HepG2 (cell line): ENCODE data around the gene REEP6. TPM values are rescaled to one million over a fixed set of nuclear protein-coding genes. Genes with fewer than 3 reads are reported as not detected.
A peak's percentile ranks its signal among the peaks of the same experiment; 100 is the strongest.

Source experiments
- CTCF ChIP-seq: sonication (generic); formaldehyde crosslinking; IDR thresholded peaks from 2 replicates; pipeline ENCODE4 v1.5.0; 2020; ENCODE audit warnings: mild to moderate bottlenecking, missing genetic modification reagents, moderate library complexity
- E2F5 ChIP-seq: sonication (generic); formaldehyde crosslinking; conservative IDR thresholded peaks from 2 replicates; pipeline ENCODE4 v1.4.0; 2020; ENCODE audit warnings: missing genetic modification reagents
- FOXP4 ChIP-seq: sonication (generic); formaldehyde crosslinking; IDR thresholded peaks from 2 replicates; pipeline ENCODE4 v1.4.0; 2020; ENCODE audit warnings: missing genetic modification reagents
- GABPB1 ChIP-seq: IDR thresholded peaks from 2 replicates; pipeline ENCODE4 v1.6.1; 2016; ENCODE audit warnings: mild to moderate bottlenecking, missing genetic modification reagents, moderate library complexity, missing compliant biosample characterization
- IRX3 ChIP-seq: sonication (generic); formaldehyde crosslinking; IDR thresholded peaks from 2 replicates; pipeline ENCODE4 v1.8.1; 2023; ENCODE audit warnings: mild to moderate bottlenecking, low read depth, missing genetic modification reagents, borderline replicate concordance
- KDM2A ChIP-seq: sonication (generic); formaldehyde crosslinking; IDR thresholded peaks from 2 replicates; pipeline ENCODE4 v1.4.0; 2020; ENCODE audit warnings: low read depth, missing genetic modification reagents, borderline replicate concordance
- MAF1 ChIP-seq: sonication (generic); formaldehyde crosslinking; IDR thresholded peaks from 2 replicates; pipeline ENCODE4 v1.5.0; 2020; ENCODE audit warnings: missing genetic modification reagents, borderline replicate concordance
- NFKBIZ ChIP-seq: IDR thresholded peaks from 2 replicates; pipeline ENCODE4 v1.6.1; 2018; ENCODE audit warnings: missing genetic modification reagents, missing compliant biosample characterization
- PAF1 ChIP-seq: IDR thresholded peaks from 2 replicates; pipeline ENCODE4 v1.6.1; 2016; ENCODE audit warnings: missing genetic modification reagents, missing compliant biosample characterization
- SSRP1 ChIP-seq: IDR thresholded peaks from 2 replicates; pipeline ENCODE4 v1.6.1; 2016; ENCODE audit warnings: control low read depth
- ZMYM2 ChIP-seq: sonication (generic); formaldehyde crosslinking; IDR thresholded peaks from 2 replicates; pipeline ENCODE4 v1.8.0; 2022; ENCODE audit warnings: mild to moderate bottlenecking, missing genetic modification reagents
- ZNF326 ChIP-seq: sonication (generic); formaldehyde crosslinking; IDR thresholded peaks from 2 replicates; pipeline ENCODE4 v1.4.0; 2020; ENCODE audit warnings: missing genetic modification reagents, borderline replicate concordance
- ZNF749 ChIP-seq: sonication (generic); formaldehyde crosslinking; IDR thresholded peaks from 2 replicates; pipeline ENCODE4 v1.8.0; 2022; ENCODE audit warnings: mild to moderate bottlenecking, missing genetic modification reagents, moderate library complexity, borderline replicate concordance
- polyA plus RNA-seq, 8 experiments: library from polyadenylated mRNA; depleted of rRNA in 3 of 8; stranded (reverse) in 7 of 8; unstranded in 1 of 8; fragments of >200 nt; fragmentation: Illumina TruSeq in 4 of 8; extraction: Trizol in 4 of 8; gene quantifications; 2 replicates each; pipeline versions ENCODE4 v1.2.1 to v1.2.3, GENCODE V29; 2011 to 2016; ENCODE audit warnings: low read depth in 4 of 8, missing spikeins in 1 of 8, mixed read lengths in 1 of 8; ENCODE audit not compliant: insufficient read depth in 1 of 8
- total RNA-seq, 5 experiments: library from RNA; depleted of rRNA; stranded (reverse); fragments of >200 nt; fragmentation: Illumina TruSeq; extraction: Trizol; gene quantifications; 2 replicates each; pipeline ENCODE4 v1.2.3, GENCODE V29; 2016; ENCODE audit warnings: low read depth in 1 of 5
- TF ChIP-seq, protein P1 (sequence below): sonication (generic); formaldehyde crosslinking; IDR thresholded peaks from 2 replicates; pipeline ENCODE4 v1.4.0; 2020; ENCODE audit warnings: missing genetic modification reagents, borderline replicate concordance
- TF ChIP-seq, protein P2 (sequence below): sonication (generic); formaldehyde crosslinking; IDR thresholded peaks from 2 replicates; pipeline ENCODE4 v1.8.0; 2023; ENCODE audit warnings: mild to moderate bottlenecking, missing genetic modification reagents
- TF ChIP-seq, protein P3 (sequence below), 2 experiments: IDR thresholded peaks; 2 replicates each; pipeline ENCODE4 v1.6.1; 2011 to 2012; ENCODE audit warnings: low read length in 2 of 2, borderline replicate concordance in 1 of 2, low read depth in 1 of 2, mild to moderate bottlenecking in 1 of 2, moderate library complexity in 1 of 2

Gene REEP6
- total and polyA plus RNA-seq, 2 of the 13 experiments (the other 11 are each of a cell fraction or from before 2014, with no cell fraction given), result 10.0 to 28.8 TPM

GRCh38 chr19:1457031-1457739, 33.8 kb upstream of the REEP6 start (continued):
- 0 out of 2 replicates have a peak, but pooled peaks have one; percentile 39 for TF ChIP-seq GABPB1 (CRISPR knock-in tag)
- TF ChIP-seq PAF1, result peak; percentile 12; the same call in 1 of the 2 replicates
- TF ChIP-seq, protein P1, sequence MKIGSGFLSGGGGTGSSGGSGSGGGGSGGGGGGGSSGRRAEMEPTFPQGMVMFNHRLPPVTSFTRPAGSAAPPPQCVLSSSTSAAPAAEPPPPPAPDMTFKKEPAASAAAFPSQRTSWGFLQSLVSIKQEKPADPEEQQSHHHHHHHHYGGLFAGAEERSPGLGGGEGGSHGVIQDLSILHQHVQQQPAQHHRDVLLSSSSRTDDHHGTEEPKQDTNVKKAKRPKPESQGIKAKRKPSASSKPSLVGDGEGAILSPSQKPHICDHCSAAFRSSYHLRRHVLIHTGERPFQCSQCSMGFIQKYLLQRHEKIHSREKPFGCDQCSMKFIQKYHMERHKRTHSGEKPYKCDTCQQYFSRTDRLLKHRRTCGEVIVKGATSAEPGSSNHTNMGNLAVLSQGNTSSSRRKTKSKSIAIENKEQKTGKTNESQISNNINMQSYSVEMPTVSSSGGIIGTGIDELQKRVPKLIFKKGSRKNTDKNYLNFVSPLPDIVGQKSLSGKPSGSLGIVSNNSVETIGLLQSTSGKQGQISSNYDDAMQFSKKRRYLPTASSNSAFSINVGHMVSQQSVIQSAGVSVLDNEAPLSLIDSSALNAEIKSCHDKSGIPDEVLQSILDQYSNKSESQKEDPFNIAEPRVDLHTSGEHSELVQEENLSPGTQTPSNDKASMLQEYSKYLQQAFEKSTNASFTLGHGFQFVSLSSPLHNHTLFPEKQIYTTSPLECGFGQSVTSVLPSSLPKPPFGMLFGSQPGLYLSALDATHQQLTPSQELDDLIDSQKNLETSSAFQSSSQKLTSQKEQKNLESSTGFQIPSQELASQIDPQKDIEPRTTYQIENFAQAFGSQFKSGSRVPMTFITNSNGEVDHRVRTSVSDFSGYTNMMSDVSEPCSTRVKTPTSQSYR (CRISPR knock-in tag), result no peak
- TF ChIP-seq E2F5 (CRISPR knock-in tag), result no peak
- TF ChIP-seq SSRP1 (CRISPR knock-in tag), result no peak
- TF ChIP-seq, protein P2, sequence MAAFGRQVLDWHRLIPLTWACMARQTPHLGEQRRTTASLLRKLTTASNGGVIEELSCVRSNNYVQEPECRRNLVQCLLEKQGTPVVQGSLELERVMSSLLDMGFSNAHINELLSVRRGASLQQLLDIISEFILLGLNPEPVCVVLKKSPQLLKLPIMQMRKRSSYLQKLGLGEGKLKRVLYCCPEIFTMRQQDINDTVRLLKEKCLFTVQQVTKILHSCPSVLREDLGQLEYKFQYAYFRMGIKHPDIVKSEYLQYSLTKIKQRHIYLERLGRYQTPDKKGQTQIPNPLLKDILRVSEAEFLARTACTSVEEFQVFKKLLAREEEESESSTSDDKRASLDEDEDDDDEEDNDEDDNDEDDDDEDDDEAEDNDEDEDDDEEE (CRISPR knock-in tag), result no peak
- peak; percentile 26; the same call in 1 of the 2 replicates for TF ChIP-seq CTCF (CRISPR knock-in tag)
- TF ChIP-seq KDM2A (CRISPR knock-in tag), result peak; percentile 96
- TF ChIP-seq MAF1 (CRISPR knock-in tag), result no peak
- no peak for TF ChIP-seq IRX3 (CRISPR knock-in tag)
- TF ChIP-seq NFKBIZ (CRISPR knock-in tag), result no peak
- TF ChIP-seq ZMYM2 (CRISPR knock-in tag), result no peak
- TF ChIP-seq ZNF326 (CRISPR knock-in tag), result peak; percentile 94
- TF ChIP-seq FOXP4 (CRISPR knock-in tag), result no peak
- TF ChIP-seq, protein P3, sequence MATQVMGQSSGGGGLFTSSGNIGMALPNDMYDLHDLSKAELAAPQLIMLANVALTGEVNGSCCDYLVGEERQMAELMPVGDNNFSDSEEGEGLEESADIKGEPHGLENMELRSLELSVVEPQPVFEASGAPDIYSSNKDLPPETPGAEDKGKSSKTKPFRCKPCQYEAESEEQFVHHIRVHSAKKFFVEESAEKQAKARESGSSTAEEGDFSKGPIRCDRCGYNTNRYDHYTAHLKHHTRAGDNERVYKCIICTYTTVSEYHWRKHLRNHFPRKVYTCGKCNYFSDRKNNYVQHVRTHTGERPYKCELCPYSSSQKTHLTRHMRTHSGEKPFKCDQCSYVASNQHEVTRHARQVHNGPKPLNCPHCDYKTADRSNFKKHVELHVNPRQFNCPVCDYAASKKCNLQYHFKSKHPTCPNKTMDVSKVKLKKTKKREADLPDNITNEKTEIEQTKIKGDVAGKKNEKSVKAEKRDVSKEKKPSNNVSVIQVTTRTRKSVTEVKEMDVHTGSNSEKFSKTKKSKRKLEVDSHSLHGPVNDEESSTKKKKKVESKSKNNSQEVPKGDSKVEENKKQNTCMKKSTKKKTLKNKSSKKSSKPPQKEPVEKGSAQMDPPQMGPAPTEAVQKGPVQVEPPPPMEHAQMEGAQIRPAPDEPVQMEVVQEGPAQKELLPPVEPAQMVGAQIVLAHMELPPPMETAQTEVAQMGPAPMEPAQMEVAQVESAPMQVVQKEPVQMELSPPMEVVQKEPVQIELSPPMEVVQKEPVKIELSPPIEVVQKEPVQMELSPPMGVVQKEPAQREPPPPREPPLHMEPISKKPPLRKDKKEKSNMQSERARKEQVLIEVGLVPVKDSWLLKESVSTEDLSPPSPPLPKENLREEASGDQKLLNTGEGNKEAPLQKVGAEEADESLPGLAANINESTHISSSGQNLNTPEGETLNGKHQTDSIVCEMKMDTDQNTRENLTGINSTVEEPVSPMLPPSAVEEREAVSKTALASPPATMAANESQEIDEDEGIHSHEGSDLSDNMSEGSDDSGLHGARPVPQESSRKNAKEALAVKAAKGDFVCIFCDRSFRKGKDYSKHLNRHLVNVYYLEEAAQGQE (IDR thresholded peaks at IDR 0.05; ENCODE audit: borderline replicate concordance in 1 of 2, low read depth in 1 of 2, low read length in 2 of 2), result no peak
- TF ChIP-seq ZNF749 (CRISPR knock-in tag), result 0 out of 2 replicates have a peak, but pooled peaks have one; percentile 52
